Naive thymus-derived CD4-positive, alpha-beta T cell (primary cell): ENCODE data around the gene PPFIA4. TPM values are rescaled to one million over a fixed set of nuclear protein-coding genes. Genes with fewer than 3 reads are reported as not detected.
"Not testable (repeated sequence)": the region's sequence is repeated elsewhere in the genome, so short reads cannot be mapped to it uniquely, and the experiment has no call there.

Experiments
- ATAC-seq: fragments of 150-1000 bp; cut with Tn5 transposase; 2 replicates; pipeline ENCODE4 v1.10.0; 2021; ENCODE audit warnings: mild to moderate bottlenecking, moderate library complexity
- CTCF ChIA-PET: fragments of 350-600 bp; sonication (Branson Sonifier 250); formaldehyde crosslinking; loops from one replicate; lab custom pipeline; 2021; ENCODE audit warnings: antibody characterized with exemption; lab: Charles Lee
- POLR2A ChIA-PET: fragments of 350-600 bp; sonication (Branson Sonifier 250); formaldehyde crosslinking; loops from one replicate; lab custom pipeline; 2021; ENCODE audit warnings: antibody characterized with exemption, inconsistent platforms; lab: Charles Lee
- DNase-seq, 9 donors: peaks; one replicate each; pipeline versions ENCODE4 v3.0.0 to v3.0.0-alpha.2; 2020 to 2022; ENCODE audit warnings: mixed read lengths in 1 of 9
- H3K27ac ChIP-seq: one replicate; pipeline ENCODE4 v1.7.0; 2013; ENCODE audit warnings: mild to moderate bottlenecking, low read depth, low read length, moderate library complexity
- H3K27me3 ChIP-seq, 2 donors: one replicate each; pipeline ENCODE4 v1.7.0; 2013; ENCODE audit warnings: low read length in 2 of 2, mild to moderate bottlenecking in 2 of 2, moderate library complexity in 2 of 2; ENCODE audit not compliant: control insufficient read depth in 2 of 2, insufficient read depth in 2 of 2
- H3K36me3 ChIP-seq, 3 experiments: 1 replicate in 2 of 3; 2 replicates in 1 of 3; pipeline ENCODE4 v1.7.0; 2013; ENCODE audit warnings: low read length in 3 of 3, mild to moderate bottlenecking in 3 of 3, moderate library complexity in 1 of 3; ENCODE audit not compliant: insufficient read depth in 3 of 3, control insufficient read depth in 2 of 3
- H3K4me1 ChIP-seq, 2 donors: one replicate each; pipeline ENCODE4 v1.7.0; 2013; ENCODE audit warnings: low read length in 2 of 2, mild to moderate bottlenecking in 2 of 2, moderate library complexity in 1 of 2; ENCODE audit not compliant: control insufficient read depth in 2 of 2, insufficient read depth in 2 of 2
- H3K4me3 ChIP-seq: 2 replicates; pipeline ENCODE4 v1.7.0; 2013; ENCODE audit warnings: mild to moderate bottlenecking, low read length
- H3K9me3 ChIP-seq, 3 experiments: 1 replicate in 2 of 3; 2 replicates in 1 of 3; pipeline ENCODE4 v1.7.0; 2013; ENCODE audit warnings: low read length in 3 of 3; ENCODE audit not compliant: control insufficient read depth in 2 of 3
- H3K27ac Mint-ChIP-seq, 9 donors: one replicate each; pipeline ENCODE4 v1.8.0; 2020 to 2022; ENCODE audit warnings: mixed read lengths in 9 of 9, mild to moderate bottlenecking in 8 of 9, moderate library complexity in 5 of 9, inconsistent platforms in 2 of 9
- H3K27me3 Mint-ChIP-seq, 5 donors: one replicate each; pipeline ENCODE4 v1.8.0; 2021 to 2022; ENCODE audit warnings: mixed read lengths in 5 of 5, mild to moderate bottlenecking in 1 of 5
- H3K36me3 Mint-ChIP-seq, 5 donors: one replicate each; pipeline ENCODE4 v1.8.0; 2020 to 2022; ENCODE audit warnings: mixed read lengths in 5 of 5, mild to moderate bottlenecking in 3 of 5, inconsistent platforms in 1 of 5
- H3K4me1 Mint-ChIP-seq, 7 donors: one replicate each; pipeline ENCODE4 v1.8.0; 2020 to 2022; ENCODE audit warnings: mixed read lengths in 7 of 7, mild to moderate bottlenecking in 3 of 7, inconsistent platforms in 1 of 7
- H3K4me3 Mint-ChIP-seq, 10 donors: one replicate each; pipeline ENCODE4 v1.8.0; 2020 to 2022; ENCODE audit warnings: mild to moderate bottlenecking in 10 of 10, mixed read lengths in 10 of 10, moderate library complexity in 6 of 10, inconsistent platforms in 2 of 10
- H3K9me3 Mint-ChIP-seq, 11 donors: one replicate each; pipeline ENCODE4 v1.8.0; 2020 to 2022; ENCODE audit warnings: mixed read lengths in 11 of 11, mild to moderate bottlenecking in 4 of 11, inconsistent platforms in 1 of 11, moderate library complexity in 1 of 11
- intact Hi-C, 2 donors: fragments of 100-400 bp; cut with micrococcal nuclease; formaldehyde crosslinking; loops; one replicate each; pipeline ENCODE4 v1.15.1; 2023
- polyA plus RNA-seq, 2 donors: library from polyadenylated mRNA; unstranded; fragments of 300-500 nt; fragmentation: Illumina TruSeq; gene quantifications; one replicate each; pipeline ENCODE4 v1.2.3, GENCODE V29; 2021
- total RNA-seq, 6 experiments: library from RNA in 5 of 6; stranded (reverse) in 5 of 6; gene quantifications; 1 replicate in 5 of 6; 2 replicates in 1 of 6; pipeline ENCODE4 v1.2.3 and lab custom pipeline; 2021 to 2026

Gene PPFIA4
- total and polyA plus RNA-seq, 7 experiments from 2014 or later: 0.40 to 45.5 (median 2.4) TPM; not detected in 2

DNA sequence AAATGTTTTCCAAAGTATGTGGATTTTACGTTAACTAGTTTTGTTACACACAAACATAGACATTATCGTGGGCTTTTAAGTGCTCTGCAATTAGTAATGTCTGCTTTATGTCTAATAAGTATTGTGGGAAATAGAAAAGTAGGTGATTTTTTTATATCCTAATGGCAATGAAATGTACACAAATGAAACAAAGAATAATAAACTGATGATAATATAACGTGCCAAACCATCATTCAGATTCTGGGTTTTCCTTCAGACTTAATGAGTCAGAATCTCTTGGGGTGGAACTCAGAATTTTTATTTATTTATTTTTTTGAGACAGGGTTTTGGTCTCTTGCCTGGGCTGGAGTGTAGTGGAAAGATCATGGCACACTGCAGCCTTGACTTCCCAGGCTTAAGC lies 17.1 kb upstream of the PPFIA4 start:
- Histone ChIP-seq H3K4me1 (peaks cover 10 to 14% of the 10 kb centered on the region in 2 donors), H3K9me3 (no peaks in the 10 kb centered on the region), H3K4me3 (no peak overlapping the region), H3K27me3 (no peaks in the 10 kb centered on the region), H3K27ac (no peak overlapping the region), H3K36me3 (peaks cover 6 to 53% (median 12%) of the 10 kb centered on the region in 3 experiments)
- Mint-ChIP-seq H3K9me3 (peaks cover 0 to 6% (median 0%) of the 10 kb centered on the region in 11 donors), H3K4me1 (peaks cover 33 to 58% (median 47%) of the 10 kb centered on the region in 7 donors), H3K36me3 (peaks cover 10 to 30% (median 25%) of the 10 kb centered on the region in 5 donors), H3K27me3 (peaks cover 0 to 4% (median 0%) of the 10 kb centered on the region in 5 donors), H3K27ac (peak overlapping the region in 1 of 9 donors; percentile 93), H3K4me3 (peak overlapping the region in 8 of 10 donors; percentile 91 to 100 (median 98))
- no peak for ATAC-seq
- POLR2A ChIA-PET: interaction anchor here (2.0 to 3.3 kb wide), 2 partner anchors 16 to 82 kb away, joined by 9 to 23 read pairs; partner anchors contain the start of genes KLHL12 and PPFIA4
- intact Hi-C loops: loop anchor here in 1 of 2 donors (10.0 kb wide), 1 partner anchor 844 kb away; the partner anchor contains the start of gene PTPN7
- CTCF ChIA-PET: interaction anchor here (0.6 to 1.7 kb wide), 3 partner anchors 9 to 122 kb away, joined by 3 to 5 read pairs (median 3); no protein-coding TSS in a partner anchor
- DNase-seq: no peak

DNA sequence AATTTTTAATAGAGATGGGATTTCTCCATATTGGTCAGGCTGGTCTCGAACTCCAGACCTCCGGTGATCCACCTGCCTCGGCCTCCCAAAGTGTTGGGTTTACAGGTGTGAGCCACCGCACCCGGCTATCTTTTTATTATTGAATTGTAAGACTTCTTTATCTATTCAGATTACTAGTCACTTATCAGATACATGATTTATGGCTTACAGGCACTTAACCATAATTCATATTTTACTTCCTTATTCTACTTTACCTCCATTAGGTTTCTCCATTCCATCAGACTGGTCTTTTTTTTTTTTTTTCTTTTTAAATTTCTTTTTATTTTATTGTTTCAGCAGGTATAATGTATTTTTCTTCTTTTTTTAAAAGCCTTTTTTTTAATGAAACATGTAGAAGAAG lies 14.7 kb upstream of the PPFIA4 start:
- no peaks in the 10 kb centered on the region for H3K9me3 ChIP-seq
- H3K27me3 ChIP-seq: no peaks in the 10 kb centered on the region
- POLR2A ChIA-PET: no interaction called here
- Mint-ChIP-seq H3K4me3 (no peak overlapping the region), H3K4me1 (peaks cover 23 to 65% (median 46%) of the 10 kb centered on the region in 7 donors), H3K27me3 (peaks cover 0 to 3% (median 0%) of the 10 kb centered on the region in 5 donors), H3K36me3 (peaks cover 15 to 46% (median 36%) of the 10 kb centered on the region in 5 donors), H3K27ac (peak overlapping the region in 1 of 9 donors; percentile 9), H3K9me3 (peaks cover 0 to 6% (median 0%) of the 10 kb centered on the region in 11 donors)
- peaks cover 26 to 76% (median 26%) of the 10 kb centered on the region in 3 experiments for H3K36me3 ChIP-seq
- ATAC-seq (no peak), DNase-seq (no peak)
- CTCF ChIA-PET: no interaction called here
- H3K4me1 ChIP-seq: peaks cover 10 to 14% of the 10 kb centered on the region in 2 donors
- intact Hi-C loops: no loop called here
- no peak overlapping the region for H3K4me3 ChIP-seq
- no peak overlapping the region for H3K27ac ChIP-seq

DNA sequence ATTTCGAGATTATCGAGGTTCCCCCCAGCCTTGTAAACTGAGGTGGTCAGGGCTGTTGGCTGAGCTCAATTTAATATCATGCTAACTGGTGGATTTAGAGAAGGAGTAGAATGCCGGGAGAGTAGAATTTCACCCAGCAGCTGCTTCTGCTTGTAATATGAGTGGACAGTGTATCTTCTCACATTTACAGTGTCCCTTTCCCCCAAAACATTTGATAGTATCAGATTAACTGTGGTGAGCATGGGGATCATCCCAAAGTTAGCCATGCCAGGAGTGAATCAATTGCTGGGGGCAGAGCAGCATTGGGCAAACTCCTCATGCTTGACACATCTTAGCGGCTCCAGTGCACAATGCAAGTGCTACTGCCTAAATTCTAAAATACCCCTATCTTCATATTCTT lies 9.2 kb upstream of the PPFIA4 start:
- POLR2A ChIA-PET: interaction anchor here (1.4 kb wide), 1 partner anchor 9 kb away, joined by 3 read pairs; no protein-coding TSS in a partner anchor
- Histone ChIP-seq H3K4me1 (no peaks in the 10 kb centered on the region), H3K4me3 (no peak overlapping the region), H3K27ac (no peak overlapping the region), H3K36me3 (peaks cover 58 to 97% (median 70%) of the 10 kb centered on the region in 3 experiments), H3K27me3 (no peaks in the 10 kb centered on the region), H3K9me3 (no peaks in the 10 kb centered on the region)
- Mint-ChIP-seq H3K27me3 (no peaks in the 10 kb centered on the region), H3K36me3 (peaks cover 12 to 73% (median 43%) of the 10 kb centered on the region in 5 donors), H3K27ac (peak overlapping the region in 1 of 9 donors; percentile 50), H3K9me3 (no peaks in the 10 kb centered on the region), H3K4me3 (no peak overlapping the region), H3K4me1 (peaks cover 9 to 30% (median 22%) of the 10 kb centered on the region in 7 donors)
- no peak for ATAC-seq
- CTCF ChIA-PET: interaction anchor here (1.1 kb wide), 1 partner anchor 18 kb away, joined by 3 read pairs; no protein-coding TSS in a partner anchor
- no peak for DNase-seq
- intact Hi-C loops: no loop called here

DNA sequence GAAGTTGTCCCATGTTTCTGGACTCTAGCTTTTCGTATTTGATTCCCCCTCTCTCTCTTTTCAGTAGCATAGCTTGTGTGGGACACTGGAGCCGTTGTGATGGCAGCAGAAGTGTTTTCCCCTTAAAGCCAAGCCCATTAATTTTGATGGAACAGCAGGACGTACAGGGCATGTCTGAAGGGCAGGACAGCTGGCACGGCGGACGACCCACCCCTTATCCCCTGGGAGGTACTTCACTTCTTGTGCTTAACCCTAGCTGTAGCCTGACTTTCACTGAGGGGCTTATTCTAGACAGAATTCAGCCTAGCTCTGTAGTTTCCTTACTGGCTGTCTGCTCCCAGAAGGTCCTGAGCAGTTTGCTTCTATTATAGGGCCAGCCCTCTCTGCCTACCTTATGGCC lies 8.6 kb upstream of the PPFIA4 start:
- ChIA-PET CTCF (interaction anchor here (1.1 kb wide), 1 partner anchor 18 kb away, joined by 3 read pairs; no protein-coding TSS in a partner anchor), POLR2A (interaction anchor here (1.4 kb wide), 1 partner anchor 10 kb away, joined by 3 read pairs; no protein-coding TSS in a partner anchor)
- no peaks in the 10 kb centered on the region for H3K27me3 ChIP-seq
- ATAC-seq (no peak), DNase-seq (no peak)
- no peaks in the 10 kb centered on the region for H3K9me3 ChIP-seq
- Mint-ChIP-seq H3K27ac (peak overlapping the region in 1 of 9 donors; percentile 45), H3K4me3 (no peak overlapping the region), H3K4me1 (peaks cover 6 to 25% (median 22%) of the 10 kb centered on the region in 7 donors), H3K27me3 (no peaks in the 10 kb centered on the region), H3K36me3 (peaks cover 12 to 67% (median 41%) of the 10 kb centered on the region in 5 donors), H3K9me3 (no peaks in the 10 kb centered on the region)
- no peaks in the 10 kb centered on the region for H3K4me1 ChIP-seq
- peaks cover 58 to 97% (median 70%) of the 10 kb centered on the region in 3 experiments for H3K36me3 ChIP-seq
- intact Hi-C loops: no loop called here
- H3K27ac ChIP-seq: no peak overlapping the region
- no peak overlapping the region for H3K4me3 ChIP-seq

DNA sequence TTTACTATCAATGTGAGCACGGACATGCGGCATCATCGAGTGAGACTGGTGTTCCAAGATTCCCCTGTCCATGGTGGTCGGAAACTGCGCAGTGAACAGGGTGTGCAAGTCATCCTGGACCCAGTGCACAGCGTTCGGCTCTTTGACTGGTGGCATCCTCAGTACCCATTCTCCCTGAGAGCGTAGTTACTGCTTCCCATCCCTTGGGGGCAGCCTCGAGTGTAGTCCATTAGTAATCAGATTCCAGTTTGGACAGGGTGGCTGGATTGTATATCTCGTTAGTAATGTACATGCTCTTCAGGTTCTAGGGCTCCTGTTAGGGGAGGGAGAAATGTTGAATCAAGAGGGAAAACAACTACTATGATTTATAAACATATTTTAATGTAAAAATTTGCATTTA lies 3.4 kb upstream of the PPFIA4 start:
- H3K4me3 Mint-ChIP-seq, H3K4me3 ChIP-seq, CTCF ChIA-PET, H3K27me3 Mint-ChIP-seq, H3K27me3 ChIP-seq, ATAC-seq, H3K9me3 Mint-ChIP-seq, H3K27ac Mint-ChIP-seq, DNase-seq, H3K9me3 ChIP-seq, H3K27ac ChIP-seq: not testable (repeated sequence)
- Histone ChIP-seq H3K4me1 (peaks cover 0 to 11% of the 10 kb centered on the region in 2 donors), H3K36me3 (peaks cover 26 to 58% (median 33%) of the 10 kb centered on the region in 3 experiments)
- H3K36me3 Mint-ChIP-seq: peaks cover 3 to 39% (median 16%) of the 10 kb centered on the region in 5 donors
- H3K4me1 Mint-ChIP-seq: peaks cover 0 to 17% (median 14%) of the 10 kb centered on the region in 7 donors
- POLR2A ChIA-PET: interaction anchor here (1.5 kb wide), 1 partner anchor 15 kb away, joined by 11 read pairs; the partner anchor contains the start of gene TMEM183A
- intact Hi-C loops: loop anchor here in 1 of 2 donors (10.0 kb wide), 1 partner anchor 302 kb away; no protein-coding TSS in a partner anchor

DNA sequence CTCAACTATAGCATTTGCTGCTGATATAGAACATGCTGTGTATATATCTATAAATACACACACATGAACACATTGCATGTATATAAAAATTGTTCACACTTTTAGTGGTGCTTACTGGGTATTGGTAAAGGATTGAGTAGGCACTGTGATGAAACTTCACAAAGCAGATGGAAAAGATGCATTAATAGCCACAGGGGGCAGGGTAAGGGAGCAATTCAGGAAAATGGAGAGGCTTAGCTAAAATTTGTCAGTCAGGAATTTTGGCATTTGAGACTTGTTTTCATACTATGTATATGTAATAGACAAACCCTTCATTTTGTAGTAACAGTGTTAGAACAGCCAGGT lies 633 bp upstream of the PPFIA4 start:
- CTCF ChIA-PET: interaction anchor here (1.0 to 2.5 kb wide), 3 partner anchors 15 to 836 kb away, joined by 3 to 12 read pairs (median 4); partner anchors contain the start of gene TMEM183A
- Histone ChIP-seq H3K27ac (peak overlapping the region; percentile 53), H3K27me3 (no peaks in the 10 kb centered on the region), H3K4me3 (no peak overlapping the region), H3K4me1 (peaks cover 0 to 11% of the 10 kb centered on the region in 2 donors), H3K36me3 (peaks cover 9 to 31% (median 13%) of the 10 kb centered on the region in 3 experiments), H3K9me3 (no peaks in the 10 kb centered on the region)
- POLR2A ChIA-PET: interaction anchor here (1.1 to 2.7 kb wide), 4 partner anchors 15 to 110 kb away, joined by 3 to 23 read pairs (median 4); partner anchors contain the start of gene TMEM183A
- H3K27ac Mint-ChIP-seq: peak overlapping the region; percentile 73 to 96 (median 85)
- peak overlapping the region; percentile 74 to 95 (median 84) for H3K4me3 Mint-ChIP-seq
- peaks cover 1 to 29% (median 5%) of the 10 kb centered on the region in 5 donors for H3K36me3 Mint-ChIP-seq
- intact Hi-C loops: loop anchor here (1.0 to 10.0 kb wide), 8 partner anchors 18 to 299 kb away; partner anchors contain the start of genes KLHL12 (in 2 of the 2), TMEM183A (in 2 of the 2), ADIPOR1 (in 1 of the 2) and CYB5R1 (in 1 of the 2)
- peaks cover 0 to 9% (median 0%) of the 10 kb centered on the region in 5 donors for H3K27me3 Mint-ChIP-seq
- H3K4me1 Mint-ChIP-seq: peaks cover 0 to 24% (median 14%) of the 10 kb centered on the region in 7 donors
- DNase-seq: no peak
- ATAC-seq: no peak
- H3K9me3 Mint-ChIP-seq: peaks cover 0 to 3% (median 0%) of the 10 kb centered on the region in 11 donors
